ENCODE results near the gene CFAP46.

Gene CFAP46

GRCh38 chr10:132942101-132943057, at the start of gene CFAP46:
Gene CFAP46, minus strand, starts transcription at chr10:132942570. Its CDS starts 86 bp downstream, at chr10:132942484.
- Histone ChIP-seq H3K27me3 (ENCODE audit: control insufficient read depth, insufficient read depth, low read length) (peaks cover 23% of the 10 kb centered on the region), H3K36me3 (ENCODE audit: control insufficient read depth, insufficient read depth, low read length) (no peaks in the 10 kb centered on the region), H3K9ac (ENCODE audit: low read length) (no peak within 1 kb of the TSS), H3K4me1 (ENCODE audit: control insufficient read depth, insufficient read depth, low read length) (no peaks in the 10 kb centered on the region), H3K27ac (ENCODE audit: low read depth, low read length) (no peak within 1 kb of the TSS), H3K4me3 (ENCODE audit: low read length) (peak within 1 kb of the TSS; percentile 46)

- H3K4me1 ChIP-seq (ENCODE audit: control insufficient read depth, insufficient read depth, low read length), result no peaks in the 10 kb centered on the region
- H3K27me3 ChIP-seq (ENCODE audit: control insufficient read depth, insufficient read depth, low read length), result no peaks in the 10 kb centered on the region
Observed at GRCh38 chr10:132991706-132992432, 49.5 kb upstream of the CFAP46 start.

GRCh38 chr10:132990684-132991545, 48.5 kb upstream of the CFAP46 start:
- H3K4me1 ChIP-seq (ENCODE audit: control insufficient read depth, insufficient read depth, low read length), result no peaks in the 10 kb centered on the region
- no peak overlapping the region for H3K4me3 ChIP-seq (ENCODE audit: low read length)
- no peaks in the 10 kb centered on the region for H3K36me3 ChIP-seq (ENCODE audit: control insufficient read depth, insufficient read depth, low read length)
- H3K9ac ChIP-seq (ENCODE audit: low read length), result no peak overlapping the region
- no peak overlapping the region for H3K27ac ChIP-seq (ENCODE audit: low read depth, low read length)
- H3K27me3 ChIP-seq (ENCODE audit: control insufficient read depth, insufficient read depth, low read length), result no peaks in the 10 kb centered on the region

More at GRCh38 chr10:132991706-132992432, 49.5 kb upstream of the CFAP46 start:
- no peak overlapping the region for H3K9ac ChIP-seq (ENCODE audit: low read length)
- H3K4me3 ChIP-seq (ENCODE audit: low read length), result no peak overlapping the region
- no peak overlapping the region for H3K27ac ChIP-seq (ENCODE audit: low read depth, low read length)
- H3K36me3 ChIP-seq (ENCODE audit: control insufficient read depth, insufficient read depth, low read length), result no peaks in the 10 kb centered on the region

- Histone ChIP-seq H3K36me3 (ENCODE audit: control insufficient read depth, insufficient read depth, low read length) (no peaks in the 10 kb centered on the region), H3K4me1 (ENCODE audit: control insufficient read depth, insufficient read depth, low read length) (no peaks in the 10 kb centered on the region), H3K4me3 (ENCODE audit: low read length) (no peak overlapping the region), H3K9ac (ENCODE audit: low read length) (no peak overlapping the region), H3K27me3 (ENCODE audit: control insufficient read depth, insufficient read depth, low read length) (no peaks in the 10 kb centered on the region), H3K27ac (ENCODE audit: low read depth, low read length) (no peak overlapping the region)
Observed at GRCh38 chr10:132989476-132990415, 47.4 kb upstream of the CFAP46 start.

- no peak overlapping the region for H3K27ac ChIP-seq (ENCODE audit: low read depth, low read length)
- H3K9ac ChIP-seq (ENCODE audit: low read length), result no peak overlapping the region
- H3K36me3 ChIP-seq (ENCODE audit: control insufficient read depth, insufficient read depth, low read length), result no peaks in the 10 kb centered on the region
- no peaks in the 10 kb centered on the region for H3K27me3 ChIP-seq (ENCODE audit: control insufficient read depth, insufficient read depth, low read length)
- H3K4me3 ChIP-seq (ENCODE audit: low read length), result no peak overlapping the region
- no peaks in the 10 kb centered on the region for H3K4me1 ChIP-seq (ENCODE audit: control insufficient read depth, insufficient read depth, low read length)
Observed at GRCh38 chr10:132988988-132989387, 46.6 kb upstream of the CFAP46 start.

GRCh38 chr10:132987671-132988571, 45.6 kb upstream of the CFAP46 start:
- Histone ChIP-seq H3K36me3 (ENCODE audit: control insufficient read depth, insufficient read depth, low read length) (no peaks in the 10 kb centered on the region), H3K27me3 (ENCODE audit: control insufficient read depth, insufficient read depth, low read length) (no peaks in the 10 kb centered on the region), H3K4me1 (ENCODE audit: control insufficient read depth, insufficient read depth, low read length) (no peaks in the 10 kb centered on the region), H3K4me3 (ENCODE audit: low read length) (no peak overlapping the region), H3K27ac (ENCODE audit: low read depth, low read length) (no peak overlapping the region), H3K9ac (ENCODE audit: low read length) (no peak overlapping the region)

GRCh38 chr10:132986978-132987377, 44.6 kb upstream of the CFAP46 start:
- Histone ChIP-seq H3K9ac (ENCODE audit: low read length) (no peak overlapping the region), H3K36me3 (ENCODE audit: control insufficient read depth, insufficient read depth, low read length) (no peaks in the 10 kb centered on the region), H3K4me3 (ENCODE audit: low read length) (no peak overlapping the region), H3K4me1 (ENCODE audit: control insufficient read depth, insufficient read depth, low read length) (no peaks in the 10 kb centered on the region), H3K27ac (ENCODE audit: low read depth, low read length) (no peak overlapping the region), H3K27me3 (ENCODE audit: control insufficient read depth, insufficient read depth, low read length) (no peaks in the 10 kb centered on the region)

GRCh38 chr10:132986576-132986975, 44.2 kb upstream of the CFAP46 start:
- no peaks in the 10 kb centered on the region for H3K27me3 ChIP-seq (ENCODE audit: control insufficient read depth, insufficient read depth, low read length)
- no peak overlapping the region for H3K27ac ChIP-seq (ENCODE audit: low read depth, low read length)
- H3K9ac ChIP-seq (ENCODE audit: low read length), result no peak overlapping the region
- no peaks in the 10 kb centered on the region for H3K36me3 ChIP-seq (ENCODE audit: control insufficient read depth, insufficient read depth, low read length)
- H3K4me1 ChIP-seq (ENCODE audit: control insufficient read depth, insufficient read depth, low read length), result no peaks in the 10 kb centered on the region
- H3K4me3 ChIP-seq (ENCODE audit: low read length), result no peak overlapping the region

- H3K27ac ChIP-seq (ENCODE audit: low read depth, low read length), result no peak overlapping the region
- no peaks in the 10 kb centered on the region for H3K4me1 ChIP-seq (ENCODE audit: control insufficient read depth, insufficient read depth, low read length)
- no peak overlapping the region for H3K4me3 ChIP-seq (ENCODE audit: low read length)
- no peak overlapping the region for H3K9ac ChIP-seq (ENCODE audit: low read length)
- H3K36me3 ChIP-seq (ENCODE audit: control insufficient read depth, insufficient read depth, low read length), result no peaks in the 10 kb centered on the region
- H3K27me3 ChIP-seq (ENCODE audit: control insufficient read depth, insufficient read depth, low read length), result no peaks in the 10 kb centered on the region
Observed at GRCh38 chr10:132986076-132986475, 43.7 kb upstream of the CFAP46 start.

- Histone ChIP-seq H3K4me3 (ENCODE audit: low read length) (no peak overlapping the region), H3K27ac (ENCODE audit: low read depth, low read length) (no peak overlapping the region), H3K4me1 (ENCODE audit: control insufficient read depth, insufficient read depth, low read length) (no peaks in the 10 kb centered on the region), H3K36me3 (ENCODE audit: control insufficient read depth, insufficient read depth, low read length) (no peaks in the 10 kb centered on the region), H3K27me3 (ENCODE audit: control insufficient read depth, insufficient read depth, low read length) (no peaks in the 10 kb centered on the region), H3K9ac (ENCODE audit: low read length) (no peak overlapping the region)
Observed at GRCh38 chr10:132985546-132985900, 43.2 kb upstream of the CFAP46 start.
